ENCODE data around the gene TPPP3. TPM values are rescaled to one million over a fixed set of nuclear protein-coding genes. Genes with fewer than 3 reads are reported as not detected.

TPPP3 gene
- polyA plus RNA-seq, 1 of the 3 experiments (the other 2 are of a cell fraction): 33.5 TPM

DNA sequence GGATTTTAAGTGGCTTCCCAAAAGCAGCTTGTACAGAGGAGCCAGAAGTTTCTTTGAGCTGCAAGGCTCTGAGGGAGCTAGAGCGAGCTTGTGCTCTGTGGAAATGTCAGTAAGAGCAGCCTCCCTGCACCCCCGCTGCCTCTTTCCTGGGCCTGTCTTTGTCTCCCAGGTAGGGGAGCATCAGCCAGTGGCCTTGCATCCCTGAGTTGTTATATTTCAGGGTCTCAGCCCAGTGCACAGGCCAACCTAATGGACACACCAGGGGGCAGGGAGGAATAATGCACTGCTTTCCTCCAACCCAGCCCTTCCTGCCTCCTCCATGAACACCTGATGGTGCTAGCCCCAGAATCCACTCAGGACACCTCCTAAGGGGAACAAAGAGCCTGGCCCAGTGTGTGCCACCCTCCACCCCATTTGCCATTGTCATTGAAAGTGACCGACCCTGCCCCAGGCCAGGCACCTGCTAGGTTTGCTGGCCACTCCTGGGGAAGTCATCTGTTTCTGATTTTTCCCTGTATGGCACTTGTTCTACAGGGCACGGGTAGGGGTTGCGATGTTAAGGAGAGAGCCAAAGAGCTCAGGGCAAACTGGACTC, 6.3 kb downstream of the TPPP3 start (continued):
- TF ChIP-seq REST (IDR thresholded peaks at IDR 0.05; ENCODE audit: low read depth, low read length) (no peak), NRF1 (IDR thresholded peaks at IDR 0.05; ENCODE audit: low read depth, low read length) (no peak)
- TF ChIP-seq, protein P1, sequence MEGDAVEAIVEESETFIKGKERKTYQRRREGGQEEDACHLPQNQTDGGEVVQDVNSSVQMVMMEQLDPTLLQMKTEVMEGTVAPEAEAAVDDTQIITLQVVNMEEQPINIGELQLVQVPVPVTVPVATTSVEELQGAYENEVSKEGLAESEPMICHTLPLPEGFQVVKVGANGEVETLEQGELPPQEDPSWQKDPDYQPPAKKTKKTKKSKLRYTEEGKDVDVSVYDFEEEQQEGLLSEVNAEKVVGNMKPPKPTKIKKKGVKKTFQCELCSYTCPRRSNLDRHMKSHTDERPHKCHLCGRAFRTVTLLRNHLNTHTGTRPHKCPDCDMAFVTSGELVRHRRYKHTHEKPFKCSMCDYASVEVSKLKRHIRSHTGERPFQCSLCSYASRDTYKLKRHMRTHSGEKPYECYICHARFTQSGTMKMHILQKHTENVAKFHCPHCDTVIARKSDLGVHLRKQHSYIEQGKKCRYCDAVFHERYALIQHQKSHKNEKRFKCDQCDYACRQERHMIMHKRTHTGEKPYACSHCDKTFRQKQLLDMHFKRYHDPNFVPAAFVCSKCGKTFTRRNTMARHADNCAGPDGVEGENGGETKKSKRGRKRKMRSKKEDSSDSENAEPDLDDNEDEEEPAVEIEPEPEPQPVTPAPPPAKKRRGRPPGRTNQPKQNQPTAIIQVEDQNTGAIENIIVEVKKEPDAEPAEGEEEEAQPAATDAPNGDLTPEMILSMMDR (IDR thresholded peaks at IDR 0.05): no peak

GRCh38 chr16:67384778-67385510, 8.4 kb downstream of the TPPP3 start:
- H3K9me2 ChIP-seq: no peaks in the 10 kb centered on the region
- POLR2A ChIA-PET: no interaction called here
- 86% methylated on average over 7 of the region's 8 CpGs for WGBS (ENCODE audit: low lambda C conversion rate)
- no peaks in the 10 kb centered on the region for H3K79me2 ChIP-seq (ENCODE audit: insufficient read depth)
- H2AFZ ChIP-seq (ENCODE audit: low read depth): no peak overlapping the region
- H3K9me3 ChIP-seq: no peaks in the 10 kb centered on the region
- H3K4me3 ChIP-seq (ENCODE audit: low read depth in 2 of 2, low read length in 1 of 2): no peak overlapping the region
- H3K4me1 ChIP-seq (ENCODE audit: control insufficient read depth in 1 of 2, insufficient read depth in 2 of 2, low read depth in 1 of 2, low read length in 1 of 2): peaks cover 4 to 10% of the 10 kb centered on the region in 2 experiments; a peak in 2 of 4 replicates
- no peaks in the 10 kb centered on the region for H4K20me1 ChIP-seq (ENCODE audit: insufficient read depth)
- no peak for TF ChIP-seq ZBTB33 (IDR thresholded peaks at IDR 0.05; ENCODE audit: borderline replicate concordance, low read depth)
- TF ChIP-seq JUND (IDR thresholded peaks at IDR 0.05): no peak; the same call in 1 of the 2 replicates
- TF ChIP-seq GATA2 (CRISPR knock-in tag; IDR thresholded peaks at IDR 0.05): no peak
- no peak for TF ChIP-seq POLR2AphosphoS5 (IDR thresholded peaks at IDR 0.05; ENCODE audit: low read depth, low read length)
- no peak for TF ChIP-seq USF2 (IDR thresholded peaks at IDR 0.05; ENCODE audit: borderline replicate concordance, low read depth, low read length)
- TF ChIP-seq TEAD4 (IDR thresholded peaks at IDR 0.05; ENCODE audit: borderline replicate concordance, insufficient read depth): no peak
- 0 out of 2 replicates have a peak, but pooled peaks have one; percentile 19 for TF ChIP-seq NFIC (IDR thresholded peaks at IDR 0.05; ENCODE audit: borderline replicate concordance)
- peak overlapping the region; percentile 27; the same call in 1 of the 2 replicates for H3K4me2 ChIP-seq
- no peak overlapping the region for H3K9ac ChIP-seq
- H3K36me3 ChIP-seq (replicated peaks in 1 of 2; ENCODE audit: control insufficient read depth in 1 of 2, insufficient read depth in 2 of 2, low read length in 1 of 2): no peaks in the 10 kb centered on the region
- peak overlapping the region in 1 of 2 experiments; percentile 60; a peak in 2 of 4 replicates for H3K27ac ChIP-seq (ENCODE audit: low read depth in 2 of 2, low read length in 1 of 2)
- DNase-seq: no peak
- peaks cover 6% of the 10 kb centered on the region for H3F3A ChIP-seq (replicated peaks; ENCODE audit: insufficient read depth)
- CTCF ChIA-PET: interaction anchor here (0.8 to 4.4 kb wide), 4 partner anchors 11 to 106 kb away, joined by 3 to 16 read pairs (median 4); partner anchors contain the start of genes LRRC36 and PLEKHG4
- H3K27me3 ChIP-seq (ENCODE audit: insufficient read depth): no peaks in the 10 kb centered on the region
